ENCODE data around the gene TRPV3. TPM values are rescaled to one million over a fixed set of nuclear protein-coding genes. Genes with fewer than 3 reads are reported as not detected.

The TRPV3 gene
- total and polyA plus RNA-seq, 9 of the 15 experiments (the other 6 are each of a cell fraction or from before 2014, with no cell fraction given): 0.03 to 0.42 (median 0.11) TPM; not detected in 1

GRCh38 chr17:3513305-3514035 is 44.1 kb downstream of the TRPV3 start:
- no TSS peak for BruUV-seq (replicated peaks)
- 6% methylated on average over 18 of the region's 23 CpGs for WGBS (ENCODE audit: insufficient coverage, low coverage, missing lambda C conversion rate)
- no peaks in the 10 kb centered on the region for H3K9me3 ChIP-seq (replicated peaks; ENCODE audit: control insufficient read depth, insufficient read depth, low read depth, low read length)
- POLR2A ChIA-PET: interaction anchor here (0.7 kb wide), 1 partner anchor 220 kb away, joined by 3 read pairs; no protein-coding TSS in a partner anchor
- no peaks in the 10 kb centered on the region for H3K36me3 ChIP-seq (ENCODE audit: control insufficient read depth, insufficient read depth, low read length)
- peaks cover 0 to 24% of the 10 kb centered on the region in 2 experiments; a peak in 1 of 5 replicates for H3K27me3 ChIP-seq (ENCODE audit: control insufficient read depth in 2 of 2, insufficient read depth in 2 of 2, low read length in 2 of 2)
- H3K27ac ChIP-seq (ENCODE audit: extremely low read depth, low read depth, low read length): no peak overlapping the region
- in situ Hi-C loops (cut with MboI) (no loop called here), intact Hi-C loops (cut with micrococcal nuclease) (no loop called here)
- H3K79me2 ChIP-seq (ENCODE audit: control insufficient read depth, insufficient read depth, low read length): no peaks in the 10 kb centered on the region
- ATAC-seq (peak; percentile 87), DNase-seq (ENCODE audit: extremely low read depth in 1 of 4, low spot score in 3 of 4) (peak; percentile 27 to 64 (median 44)), FAIRE-seq (no peak)
- no peaks in the 10 kb centered on the region for H4K20me1 ChIP-seq (replicated peaks; ENCODE audit: control insufficient read depth, insufficient read depth, low read length)
- H3K4me1 ChIP-seq (replicated peaks in 1 of 2; ENCODE audit: control insufficient read depth in 2 of 2, insufficient read depth in 2 of 2, low read length in 2 of 2): no peaks in the 10 kb centered on the region
- H3K9me1 ChIP-seq (ENCODE audit: control insufficient read depth, insufficient read depth, low read length): no peaks in the 10 kb centered on the region
- H3K4me3 ChIP-seq: no peak overlapping the region
- H2AFZ ChIP-seq (ENCODE audit: low read depth, low read length): peak overlapping the region; percentile 77
- no peak for TF ChIP-seq KLF10 (CRISPR knock-in tag; IDR thresholded peaks at IDR 0.05)
- TF ChIP-seq CBFA2T2 (conservative IDR thresholded peaks at IDR 0.05): no peak
- peak; percentile 67 to 77 for TF ChIP-seq NRF1 (conservative IDR thresholded peaks at IDR 0.05 in 1 of 2, IDR thresholded peaks at IDR 0.05 in 1 of 2)
- CTCF ChIA-PET (ENCODE audit: low intra/inter-chr PET ratio): no interaction called here
- H3K9ac ChIP-seq (ENCODE audit: insufficient read depth in 1 of 2, low read depth in 2 of 2, low read length in 2 of 2): no peak overlapping the region
- H3K4me2 ChIP-seq (ENCODE audit: insufficient read depth, low read length): peak overlapping the region; percentile 46

DNA sequence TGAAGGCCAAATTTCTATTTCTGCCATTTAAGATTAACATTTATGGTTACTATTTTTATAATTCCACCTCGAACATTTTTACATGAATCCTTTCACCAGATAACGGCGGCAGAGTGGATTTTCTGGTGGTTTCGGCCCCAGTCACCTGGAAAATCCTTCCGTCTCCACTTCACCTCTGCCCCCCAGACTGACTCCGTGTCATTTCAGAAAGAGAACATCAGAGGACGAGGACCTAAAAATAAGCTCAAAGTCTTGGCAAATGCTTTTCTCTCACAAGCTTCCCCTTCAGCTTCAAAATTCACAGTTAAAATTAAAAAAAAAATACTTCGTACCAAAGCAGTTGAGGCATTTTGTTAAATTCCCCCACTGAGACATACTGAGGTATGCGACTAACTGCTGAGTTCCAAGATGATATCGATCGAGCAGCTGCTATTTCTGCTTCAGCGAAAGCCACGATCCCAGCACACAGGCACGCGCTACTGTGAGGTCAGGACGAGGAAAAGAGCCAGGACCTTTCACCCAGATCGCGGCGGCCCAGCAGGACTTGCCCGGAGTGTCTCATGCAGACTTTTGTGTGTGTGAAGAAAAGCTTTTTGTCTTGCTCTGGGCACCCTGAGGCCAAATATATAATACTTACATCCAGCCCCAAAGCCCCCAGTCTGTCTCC is 45.0 kb downstream of the TRPV3 start:
- no peak for ATAC-seq
- no TSS peak for BruUV-seq (replicated peaks)
- Histone ChIP-seq H2AFZ (ENCODE audit: low read depth, low read length) (no peak overlapping the region; the same call in 1 of the 2 replicates), H3K79me2 (ENCODE audit: control insufficient read depth, insufficient read depth, low read length) (no peaks in the 10 kb centered on the region), H3K9ac (ENCODE audit: insufficient read depth in 1 of 2, low read depth in 2 of 2, low read length in 2 of 2) (no peak overlapping the region), H3K9me1 (ENCODE audit: control insufficient read depth, insufficient read depth, low read length) (no peaks in the 10 kb centered on the region), H3K36me3 (ENCODE audit: control insufficient read depth, insufficient read depth, low read length) (no peaks in the 10 kb centered on the region), H3K4me1 (replicated peaks in 1 of 2; ENCODE audit: control insufficient read depth in 2 of 2, insufficient read depth in 2 of 2, low read length in 2 of 2) (no peaks in the 10 kb centered on the region), H4K20me1 (replicated peaks; ENCODE audit: control insufficient read depth, insufficient read depth, low read length) (no peaks in the 10 kb centered on the region), H3K27ac (ENCODE audit: extremely low read depth, low read depth, low read length) (no peak overlapping the region), H3K9me3 (replicated peaks; ENCODE audit: control insufficient read depth, insufficient read depth, low read depth, low read length) (no peaks in the 10 kb centered on the region), H3K27me3 (ENCODE audit: control insufficient read depth in 2 of 2, insufficient read depth in 2 of 2, low read length in 2 of 2) (peaks cover 0 to 17% of the 10 kb centered on the region in 2 experiments; a peak in 1 of 5 replicates), H3K4me2 (ENCODE audit: insufficient read depth, low read length) (no peak overlapping the region), H3K4me3 (no peak overlapping the region)
- POLR2A ChIA-PET: no interaction called here
- in situ Hi-C loops (cut with MboI): no loop called here
- CTCF ChIA-PET (ENCODE audit: low intra/inter-chr PET ratio): no interaction called here
- DNase-seq (ENCODE audit: extremely low read depth in 1 of 4, low spot score in 3 of 4): peak in 1 of 4 experiments; percentile 6
- intact Hi-C loops (cut with micrococcal nuclease): no loop called here
- 19% methylated on average over 10 of the region's 20 CpGs for WGBS (ENCODE audit: insufficient coverage, low coverage, missing lambda C conversion rate)
- no peak for FAIRE-seq
- peak; percentile 33; the same call in 1 of the 2 replicates for TF ChIP-seq L3MBTL2 (IDR thresholded peaks at IDR 0.05)
- TF ChIP-seq ID3 (CRISPR knock-in tag; IDR thresholded peaks at IDR 0.05): no peak
- TF ChIP-seq ID3 (tag; IDR thresholded peaks at IDR 0.05): no peak
